ENCODE data around the gene TRAPPC12. TPM values are rescaled to one million over a fixed set of nuclear protein-coding genes. Genes with fewer than 3 reads are reported as not detected.

TRAPPC12 gene
- total RNA-seq, 4 donors from 2014 or later = 93.0 to 198 (median 108) TPM

DNA sequence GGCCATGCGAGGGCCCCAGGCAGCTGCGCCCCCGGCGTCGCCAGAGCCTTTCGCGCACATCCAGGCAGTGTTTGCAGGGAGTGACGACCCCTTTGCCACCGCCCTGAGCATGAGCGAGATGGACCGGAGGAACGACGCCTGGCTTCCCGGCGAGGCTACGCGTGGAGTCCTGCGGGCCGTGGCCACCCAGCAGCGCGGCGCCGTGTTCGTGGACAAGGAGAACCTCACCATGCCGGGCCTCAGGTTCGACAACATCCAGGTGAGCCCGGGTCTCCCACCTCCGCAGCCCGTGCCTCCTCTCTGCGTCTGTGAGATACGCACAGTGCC is 8.9 kb downstream of the TRAPPC12 start:
- TF ChIP-seq, protein P1, sequence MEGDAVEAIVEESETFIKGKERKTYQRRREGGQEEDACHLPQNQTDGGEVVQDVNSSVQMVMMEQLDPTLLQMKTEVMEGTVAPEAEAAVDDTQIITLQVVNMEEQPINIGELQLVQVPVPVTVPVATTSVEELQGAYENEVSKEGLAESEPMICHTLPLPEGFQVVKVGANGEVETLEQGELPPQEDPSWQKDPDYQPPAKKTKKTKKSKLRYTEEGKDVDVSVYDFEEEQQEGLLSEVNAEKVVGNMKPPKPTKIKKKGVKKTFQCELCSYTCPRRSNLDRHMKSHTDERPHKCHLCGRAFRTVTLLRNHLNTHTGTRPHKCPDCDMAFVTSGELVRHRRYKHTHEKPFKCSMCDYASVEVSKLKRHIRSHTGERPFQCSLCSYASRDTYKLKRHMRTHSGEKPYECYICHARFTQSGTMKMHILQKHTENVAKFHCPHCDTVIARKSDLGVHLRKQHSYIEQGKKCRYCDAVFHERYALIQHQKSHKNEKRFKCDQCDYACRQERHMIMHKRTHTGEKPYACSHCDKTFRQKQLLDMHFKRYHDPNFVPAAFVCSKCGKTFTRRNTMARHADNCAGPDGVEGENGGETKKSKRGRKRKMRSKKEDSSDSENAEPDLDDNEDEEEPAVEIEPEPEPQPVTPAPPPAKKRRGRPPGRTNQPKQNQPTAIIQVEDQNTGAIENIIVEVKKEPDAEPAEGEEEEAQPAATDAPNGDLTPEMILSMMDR (IDR thresholded peaks at IDR 0.05) = no peak
- TF ChIP-seq POLR2A (IDR thresholded peaks at IDR 0.05) = no peak
- WGBS, 2 donors = 96% methylated on average over 27 to 29 of the region's 31 CpGs
- Histone ChIP-seq H3K36me3 (peaks cover 22 to 25% of the 10 kb centered on the region in 2 donors), H3K27me3 (no peaks in the 10 kb centered on the region), H3K27ac (no peak overlapping the region), H3K4me3 (replicated peaks in 1 of 3) (no peak overlapping the region), H3K9me3 (no peaks in the 10 kb centered on the region), H3K4me1 (no peaks in the 10 kb centered on the region)
- no peak for DNase-seq
- intact Hi-C loops (cut with DNase I) = no loop called here

- Histone ChIP-seq H3K36me3 (peaks cover 22 to 25% of the 10 kb centered on the region in 2 donors), H3K27me3 (no peaks in the 10 kb centered on the region), H3K27ac (no peak overlapping the region), H3K9me3 (no peaks in the 10 kb centered on the region), H3K4me1 (no peaks in the 10 kb centered on the region), H3K4me3 (replicated peaks in 1 of 3) (no peak overlapping the region)
- no peak for TF ChIP-seq POLR2A (IDR thresholded peaks at IDR 0.05)
- TF ChIP-seq, protein P1 (IDR thresholded peaks at IDR 0.05) = no peak
- intact Hi-C loops (cut with DNase I) = no loop called here
- no peak for DNase-seq
- WGBS, 2 donors = 97% methylated on average over 14 to 25 of the region's 29 CpGs
Measured at GRCh38 chr2:3389193-3389592, 9.7 kb downstream of the TRAPPC12 start.

DNA sequence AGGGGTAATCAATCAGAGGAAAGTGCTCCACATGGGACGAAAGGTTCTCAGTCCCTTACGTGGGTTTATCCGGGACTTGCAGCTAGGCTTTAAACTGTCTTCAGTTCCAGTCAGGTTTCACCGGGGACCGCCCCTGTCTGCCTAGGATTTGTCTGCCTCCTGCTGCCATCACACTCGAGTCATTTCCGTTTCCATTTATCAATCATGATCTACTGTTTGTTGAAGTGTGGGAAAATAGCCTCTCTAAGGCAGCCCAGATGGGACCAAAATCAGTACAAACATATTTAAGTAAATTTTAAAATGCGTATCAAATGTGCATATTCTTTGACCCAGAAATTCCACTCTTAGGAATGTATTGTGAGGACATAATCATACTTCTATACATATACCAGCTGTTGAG is 10.5 kb downstream of the TRAPPC12 start:
- H3K9me3 ChIP-seq = no peaks in the 10 kb centered on the region
- H3K27ac ChIP-seq = no peak overlapping the region
- intact Hi-C loops (cut with DNase I) = no loop called here
- no peak for DNase-seq
- no peak overlapping the region for H3K4me3 ChIP-seq (replicated peaks in 1 of 3)
- no peak for TF ChIP-seq POLR2A (IDR thresholded peaks at IDR 0.05)
- TF ChIP-seq, protein P1 (IDR thresholded peaks at IDR 0.05) = no peak
- 95 to 96% methylated on average over 8 of the region's 8 CpGs for WGBS, 2 donors
- H3K36me3 ChIP-seq = peaks cover 22 to 25% of the 10 kb centered on the region in 2 donors
- H3K27me3 ChIP-seq = no peaks in the 10 kb centered on the region
- no peaks in the 10 kb centered on the region for H3K4me1 ChIP-seq

GRCh38 chr2:3392216-3392615 is 12.7 kb downstream of the TRAPPC12 start:
- no peak overlapping the region for H3K27ac ChIP-seq
- H3K4me1 ChIP-seq = no peaks in the 10 kb centered on the region

GRCh38 chr2:3396920-3397559 is 17.5 kb downstream of the TRAPPC12 start:
- TF ChIP-seq, protein P1 (IDR thresholded peaks at IDR 0.05) = no peak
- TF ChIP-seq POLR2A (IDR thresholded peaks at IDR 0.05) = no peak
- Histone ChIP-seq H3K36me3 (peaks cover 0 to 1% of the 10 kb centered on the region in 2 donors), H3K4me1 (peaks cover 0 to 3% of the 10 kb centered on the region in 2 donors), H3K27me3 (no peaks in the 10 kb centered on the region), H3K9me3 (no peaks in the 10 kb centered on the region), H3K4me3 (replicated peaks in 1 of 3) (no peak overlapping the region), H3K27ac (no peak overlapping the region)
- DNase-seq = no peak
- intact Hi-C loops (cut with DNase I) = no loop called here
- WGBS, 2 donors = 95 to 98% methylated on average over 1 of the region's 1 CpG

More at GRCh38 chr2:3392216-3392615, 12.7 kb downstream of the TRAPPC12 start:
- intact Hi-C loops (cut with DNase I) = no loop called here
- WGBS, 2 donors = 93 to 98% methylated on average over 4 of the region's 4 CpGs
- Histone ChIP-seq H3K36me3 (peaks cover 22 to 25% of the 10 kb centered on the region in 2 donors), H3K4me3 (replicated peaks in 1 of 3) (no peak overlapping the region), H3K9me3 (no peaks in the 10 kb centered on the region), H3K27me3 (no peaks in the 10 kb centered on the region)
- TF ChIP-seq POLR2A (IDR thresholded peaks at IDR 0.05) = no peak
- TF ChIP-seq, protein P1 (IDR thresholded peaks at IDR 0.05) = no peak
- no peak for DNase-seq

Measured in thyroid gland (tissue), 4 donors.